Right ventricle myocardium superior (tissue), 1 donor: ENCODE measurements around the gene PCP2. TPM values are rescaled to one million over a fixed set of nuclear protein-coding genes. Genes with fewer than 3 reads are reported as not detected.
A peak's percentile ranks its signal among the peaks of the same experiment; 100 is the strongest.

Source experiments
- ATAC-seq: fragments of 200-7000 bp; cut with Tn5 transposase; one replicate; pipeline ENCODE4 v1.9.1; 2020; ENCODE audit warnings: mild to moderate bottlenecking; ENCODE audit not compliant: poor library complexity
- DNase-seq: peaks from one replicate; pipeline ENCODE4 v3.0.0-alpha.2; 2020
- intact Hi-C: fragments of 100-400 bp; cut with DNase I; formaldehyde crosslinking; loops from one replicate; pipeline ENCODE4 v1.11.2; 2022
- total RNA-seq: library from RNA; stranded (reverse); fragmentation: NEBNext Ultra II Directional; extraction: Animal tissue kit (Norgen Biotek cat#: 25700); gene quantifications from one replicate; pipeline ENCODE4 v1.2.1, GENCODE V29; 2021
- donor health status: DM: no; HTN: yes; CAD: no; lungs with severe emphysema.

Gene PCP2
- total RNA-seq, 1 donor from 2014 or later = 3.9 TPM

GRCh38 chr19:7625763-7626372 lies 7.7 kb downstream of the PCP2 start:
- intact Hi-C loops = no loop called here
- ATAC-seq (no peak), DNase-seq (no peak)

GRCh38 chr19:7624810-7625209 lies 8.7 kb downstream of the PCP2 start:
- intact Hi-C loops = no loop called here
- no peak for ATAC-seq
- no peak for DNase-seq

- DNase-seq = no peak
- no peak for ATAC-seq
- intact Hi-C loops = no loop called here
These were observed 9.6 kb downstream of the PCP2 start for GRCh38 chr19:7623725-7624603.

GRCh38 chr19:7622933-7623685 lies 10.4 kb downstream of the PCP2 start:
- intact Hi-C loops = no loop called here
- DNase-seq (no peak), ATAC-seq (no peak)

- no peak for DNase-seq
- intact Hi-C loops = no loop called here
These were observed 12.8 kb downstream of the PCP2 start for GRCh38 chr19:7620442-7621412.

GRCh38 chr19:7619671-7620441 lies 13.7 kb downstream of the PCP2 start:
- ATAC-seq (no peak), DNase-seq (no peak)
- intact Hi-C loops = no loop called here

More at GRCh38 chr19:7620442-7621412, 12.8 kb downstream of the PCP2 start:
- ATAC-seq = no peak

- ATAC-seq (peak; percentile 38), DNase-seq (no peak)
- intact Hi-C loops = no loop called here
These were observed 14.6 kb downstream of the PCP2 start for GRCh38 chr19:7618771-7619510.

- intact Hi-C loops = no loop called here
- ATAC-seq (peak; percentile 18), DNase-seq (no peak)
These were observed 15.2 kb downstream of the PCP2 start for GRCh38 chr19:7618348-7618747.

GRCh38 chr19:7617735-7618134 lies 15.8 kb downstream of the PCP2 start:
- intact Hi-C loops = no loop called here
- ATAC-seq (no peak), DNase-seq (no peak)

GRCh38 chr19:7617172-7617571 lies 16.3 kb downstream of the PCP2 start:
- no peak for ATAC-seq
- intact Hi-C loops = no loop called here
- no peak for DNase-seq

- ATAC-seq (no peak), DNase-seq (no peak)
- intact Hi-C loops = no loop called here
These were observed 18.4 kb downstream of the PCP2 start for GRCh38 chr19:7614859-7615741.

- DNase-seq = no peak
- intact Hi-C loops = no loop called here
- no peak for ATAC-seq
These were observed 20.9 kb downstream of the PCP2 start for GRCh38 chr19:7612282-7613274.

GRCh38 chr19:7611541-7612279 lies 21.8 kb downstream of the PCP2 start:
- intact Hi-C loops = no loop called here
- ATAC-seq = no peak
- no peak for DNase-seq

- intact Hi-C loops = no loop called here
- no peak for ATAC-seq
- no peak for DNase-seq
These were observed 22.9 kb downstream of the PCP2 start for GRCh38 chr19:7610491-7611240.
